Activated CD4-positive, alpha-beta T cell treated with anti-CD3 and anti-CD28 coated beads, Interleukin-2, Interleukin-6, amounts not matched to agents 100 ng/mL and 50 ng/mL, durations not matched to agents 16 hours and 8 hours (primary cell): ENCODE results near the gene RPUSD4.

Source experiments
- DNase-seq: peaks from one replicate; pipeline ENCODE4 v3.0.0-alpha.2; 2020

Gene RPUSD4

GRCh38 chr11:126155402-126156187, 55.9 kb downstream of the RPUSD4 start:
- DNase-seq: no peak

GRCh38 chr11:126154691-126155090, 56.8 kb downstream of the RPUSD4 start:
- no peak for DNase-seq

- no peak for DNase-seq
These were observed 57.5 kb downstream of the RPUSD4 start for GRCh38 chr11:126153972-126154371.

GRCh38 chr11:126153006-126153405, 58.4 kb downstream of the RPUSD4 start:
- DNase-seq: no peak

GRCh38 chr11:126152586-126152985, 58.9 kb downstream of the RPUSD4 start:
- no peak for DNase-seq

- DNase-seq: no peak
These were observed 59.3 kb downstream of the RPUSD4 start for GRCh38 chr11:126152152-126152551.
